Hepatocyte (in vitro differentiated cells): ENCODE measurements around the gene MUC16. TPM values are rescaled to one million over a fixed set of nuclear protein-coding genes. Genes with fewer than 3 reads are reported as not detected.
"Not testable (repeated sequence)": the region's sequence is repeated elsewhere in the genome, so short reads cannot be mapped to it uniquely, and the experiment has no call there.

Experiments used
- DNase-seq: peaks from one replicate; pipeline ENCODE4 v3.0.0-alpha.2; 2016; ENCODE audit warnings: low spot score
- H2AFZ ChIP-seq: fragments of 200-600 bp; sonication (generic); 2 replicates; pipeline ENCODE4 v1.6.0; 2016; ENCODE audit warnings: antibody characterized with exemption, mild to moderate bottlenecking
- H3K27ac ChIP-seq: fragments of 200-600 bp; sonication (generic); 2 replicates; pipeline ENCODE4 v1.5.1; 2016; ENCODE audit warnings: mild to moderate bottlenecking
- H3K27me3 ChIP-seq: fragments of 200-600 bp; sonication (generic); 2 replicates; pipeline ENCODE4 v1.6.1; 2016
- H3K36me3 ChIP-seq: fragments of 200-600 bp; sonication (generic); replicated peaks from 2 replicates; pipeline ENCODE4 v1.5.1; 2016; ENCODE audit warnings: low read depth; ENCODE audit not compliant: insufficient read depth
- H3K4me1 ChIP-seq: fragments of 200-600 bp; sonication (generic); 2 replicates; pipeline ENCODE4 v1.5.1; 2016; ENCODE audit warnings: mild to moderate bottlenecking, moderate library complexity; ENCODE audit not compliant: insufficient read depth
- H3K4me2 ChIP-seq: fragments of 200-600 bp; sonication (generic); 2 replicates; pipeline ENCODE4 v1.6.0; 2016
- H3K4me3 ChIP-seq: fragments of 200-600 bp; sonication (generic); 2 replicates; pipeline ENCODE4 v1.5.1; 2016; ENCODE audit warnings: mild to moderate bottlenecking
- H3K79me2 ChIP-seq: fragments of 200-600 bp; sonication (generic); 2 replicates; pipeline ENCODE4 v1.6.0; 2017; ENCODE audit warnings: mild to moderate bottlenecking
- H3K9me2 ChIP-seq: fragments of 200-600 bp; sonication (generic); replicated peaks from 2 replicates; pipeline ENCODE4 v1.6.0; 2017; ENCODE audit warnings: mild to moderate bottlenecking; ENCODE audit not compliant: insufficient read depth
- H3K9me3 ChIP-seq: fragments of 200-600 bp; sonication (generic); 2 replicates; pipeline ENCODE4 v1.5.1; 2016; ENCODE audit warnings: low read depth, mild to moderate bottlenecking
- H4K20me1 ChIP-seq: fragments of 200-600 bp; sonication (generic); 2 replicates; pipeline ENCODE4 v1.6.0; 2016; ENCODE audit warnings: mild to moderate bottlenecking; ENCODE audit not compliant: insufficient read depth, poor library complexity, severe bottlenecking
- EZH2 ChIP-seq: fragments of 200-600 bp; sonication (generic); IDR thresholded peaks from 2 replicates; pipeline ENCODE4 v1.6.1; 2016; ENCODE audit warnings: antibody characterized with exemption, mild to moderate bottlenecking, borderline replicate concordance
- EZH2phosphoT487 ChIP-seq: fragments of 200-600 bp; sonication (generic); IDR thresholded peaks from one replicate; pipeline ENCODE4 v1.6.1; 2018; ENCODE audit warnings: antibody characterized with exemption, mild to moderate bottlenecking, low read depth, moderate library complexity; ENCODE audit not compliant: unreplicated experiment, severe bottlenecking
- WGBS: methylation state at CpG from one replicate; pipeline ENCODE4 v1.1.6; 2016; ENCODE audit warnings: low lambda C conversion rate; ENCODE audit errors: missing lambda C conversion rate; 5-methylcytosine and 5-hydroxymethylcytosine counted together
- polyA plus RNA-seq: library from polyadenylated mRNA; unstranded; fragments of >200 nt; fragmentation: Nextera tagmentation; extraction: Ambion mirVana; gene quantifications from 2 replicates; pipeline ENCODE4 v1.2.1, GENCODE V29; 2016
- total RNA-seq: library from RNA; depleted of rRNA; stranded (reverse); fragments of >200 nt; gene quantifications from 2 replicates; pipeline ENCODE4 v1.2.3, GENCODE V29; 2014
- TF ChIP-seq, protein P1 (sequence below): fragments of 200-600 bp; sonication (generic); IDR thresholded peaks from 2 replicates; pipeline ENCODE4 v1.5.1; 2016; ENCODE audit warnings: antibody characterized with exemption, mild to moderate bottlenecking; ENCODE audit not compliant: poor library complexity

Gene MUC16
- 2.5 and 3.2 TPM in 2 replicates for total RNA-seq
- polyA plus RNA-seq: 1.3 and 5.6 TPM in 2 replicates

DNA sequence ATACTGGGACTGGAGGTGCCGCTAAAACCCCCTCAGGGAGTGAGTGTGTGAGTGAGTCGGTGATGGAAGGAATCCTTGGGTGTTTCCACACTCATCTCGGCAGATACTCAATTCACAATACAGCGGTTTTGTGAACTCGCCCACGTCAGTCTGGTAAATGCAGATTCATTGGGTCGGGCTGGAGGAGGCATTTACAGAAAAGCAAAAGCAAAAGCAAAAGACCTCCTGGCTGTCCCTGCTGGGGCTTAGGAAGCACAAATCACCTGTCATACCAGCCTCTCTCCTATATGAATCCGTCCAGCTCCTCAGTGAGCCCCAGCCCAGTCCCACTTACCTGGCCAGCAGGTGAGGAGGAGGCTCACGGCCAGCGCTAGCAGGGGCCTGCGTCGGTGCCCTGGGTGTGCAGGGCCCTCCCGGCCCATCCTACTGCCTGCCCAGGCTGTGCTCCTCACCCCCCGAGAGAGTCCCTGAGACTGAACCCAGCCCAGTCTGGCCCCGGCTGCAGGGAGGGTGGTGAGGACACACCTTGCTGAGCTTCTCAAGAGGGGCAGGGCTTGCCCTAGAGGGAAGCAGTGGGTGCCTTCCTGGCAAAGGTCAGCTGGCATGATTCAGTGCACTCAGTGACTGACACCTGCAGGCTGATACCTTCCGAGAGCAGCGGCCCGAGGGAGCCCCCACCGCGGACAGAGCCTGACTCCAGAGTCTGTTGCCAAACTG lies at the start of gene MUC16:
MUC16 (minus strand) TSS at position 475 of the 717 bp plus-strand sequence.
- Histone ChIP-seq H3K4me1 (no peaks in the 10 kb centered on the region), H3K36me3 (no peaks in the 10 kb centered on the region), H3K79me2 (no peaks in the 10 kb centered on the region), H2AFZ (no peak within 1 kb of the TSS), H3K27me3 (no peaks in the 10 kb centered on the region), H3K27ac (no peak within 1 kb of the TSS), H3K4me2 (no peak within 1 kb of the TSS), H3K9me3 (no peaks in the 10 kb centered on the region), H3K4me3 (no peak within 1 kb of the TSS), H3K9me2 (no peaks in the 10 kb centered on the region), H4K20me1 (no peaks in the 10 kb centered on the region)
- 77% methylated on average over 20 of the region's 20 CpGs for WGBS
- TF ChIP-seq, protein P1, sequence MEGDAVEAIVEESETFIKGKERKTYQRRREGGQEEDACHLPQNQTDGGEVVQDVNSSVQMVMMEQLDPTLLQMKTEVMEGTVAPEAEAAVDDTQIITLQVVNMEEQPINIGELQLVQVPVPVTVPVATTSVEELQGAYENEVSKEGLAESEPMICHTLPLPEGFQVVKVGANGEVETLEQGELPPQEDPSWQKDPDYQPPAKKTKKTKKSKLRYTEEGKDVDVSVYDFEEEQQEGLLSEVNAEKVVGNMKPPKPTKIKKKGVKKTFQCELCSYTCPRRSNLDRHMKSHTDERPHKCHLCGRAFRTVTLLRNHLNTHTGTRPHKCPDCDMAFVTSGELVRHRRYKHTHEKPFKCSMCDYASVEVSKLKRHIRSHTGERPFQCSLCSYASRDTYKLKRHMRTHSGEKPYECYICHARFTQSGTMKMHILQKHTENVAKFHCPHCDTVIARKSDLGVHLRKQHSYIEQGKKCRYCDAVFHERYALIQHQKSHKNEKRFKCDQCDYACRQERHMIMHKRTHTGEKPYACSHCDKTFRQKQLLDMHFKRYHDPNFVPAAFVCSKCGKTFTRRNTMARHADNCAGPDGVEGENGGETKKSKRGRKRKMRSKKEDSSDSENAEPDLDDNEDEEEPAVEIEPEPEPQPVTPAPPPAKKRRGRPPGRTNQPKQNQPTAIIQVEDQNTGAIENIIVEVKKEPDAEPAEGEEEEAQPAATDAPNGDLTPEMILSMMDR: no peak
- TF ChIP-seq EZH2phosphoT487 (no peak), EZH2 (no peak)
- no peak for DNase-seq

DNA sequence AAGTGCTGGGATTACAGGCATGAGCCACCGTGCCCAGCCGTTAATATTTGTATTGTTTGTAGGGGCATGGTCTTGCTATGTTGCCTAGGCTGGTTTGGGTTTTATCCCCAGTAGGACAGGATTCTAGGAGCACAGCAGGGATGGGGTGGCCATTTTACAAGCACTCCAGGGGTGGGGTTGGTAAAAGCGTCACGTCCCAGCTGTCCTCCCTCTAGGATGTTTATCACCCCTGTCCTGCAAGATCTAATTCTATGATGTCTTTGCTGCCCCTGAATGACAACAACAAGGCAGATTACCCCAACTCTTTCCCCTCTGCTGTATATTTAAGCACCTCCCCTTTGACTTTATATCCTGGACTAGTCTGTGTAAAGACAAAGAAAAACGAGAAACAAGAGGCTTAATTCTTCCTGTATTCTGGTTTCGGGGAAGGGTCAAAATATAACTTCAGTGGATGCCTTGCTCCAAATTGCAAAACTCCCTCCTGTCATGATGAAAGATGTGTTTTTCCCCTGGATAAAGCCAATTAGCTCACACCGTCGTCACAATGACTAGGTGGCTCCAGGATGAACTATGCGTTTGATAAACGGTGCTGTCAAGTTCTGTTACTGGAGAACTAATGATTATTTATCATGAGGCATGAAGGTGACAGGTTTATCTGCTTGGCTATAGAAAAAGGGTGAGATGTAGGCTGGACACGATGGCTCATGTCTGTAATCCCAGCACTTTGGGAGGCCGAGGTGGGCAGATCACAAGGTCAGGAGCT lies 48.9 kb upstream of the MUC16 start:
- DNase-seq: peak; percentile 16
- Histone ChIP-seq H3K27me3 (no peaks in the 10 kb centered on the region), H3K4me1 (no peaks in the 10 kb centered on the region), H3K27ac (peak overlapping the region; percentile 67), H4K20me1 (no peaks in the 10 kb centered on the region), H3K9me2 (no peaks in the 10 kb centered on the region), H3K4me3 (no peak overlapping the region), H3K4me2 (no peak overlapping the region), H2AFZ (no peak overlapping the region), H3K9me3 (no peaks in the 10 kb centered on the region), H3K36me3 (no peaks in the 10 kb centered on the region), H3K79me2 (no peaks in the 10 kb centered on the region)
- 59% methylated on average over 12 of the region's 12 CpGs for WGBS
- TF ChIP-seq EZH2phosphoT487 (no peak), EZH2 (no peak)
- TF ChIP-seq, protein P1: no peak

DNA sequence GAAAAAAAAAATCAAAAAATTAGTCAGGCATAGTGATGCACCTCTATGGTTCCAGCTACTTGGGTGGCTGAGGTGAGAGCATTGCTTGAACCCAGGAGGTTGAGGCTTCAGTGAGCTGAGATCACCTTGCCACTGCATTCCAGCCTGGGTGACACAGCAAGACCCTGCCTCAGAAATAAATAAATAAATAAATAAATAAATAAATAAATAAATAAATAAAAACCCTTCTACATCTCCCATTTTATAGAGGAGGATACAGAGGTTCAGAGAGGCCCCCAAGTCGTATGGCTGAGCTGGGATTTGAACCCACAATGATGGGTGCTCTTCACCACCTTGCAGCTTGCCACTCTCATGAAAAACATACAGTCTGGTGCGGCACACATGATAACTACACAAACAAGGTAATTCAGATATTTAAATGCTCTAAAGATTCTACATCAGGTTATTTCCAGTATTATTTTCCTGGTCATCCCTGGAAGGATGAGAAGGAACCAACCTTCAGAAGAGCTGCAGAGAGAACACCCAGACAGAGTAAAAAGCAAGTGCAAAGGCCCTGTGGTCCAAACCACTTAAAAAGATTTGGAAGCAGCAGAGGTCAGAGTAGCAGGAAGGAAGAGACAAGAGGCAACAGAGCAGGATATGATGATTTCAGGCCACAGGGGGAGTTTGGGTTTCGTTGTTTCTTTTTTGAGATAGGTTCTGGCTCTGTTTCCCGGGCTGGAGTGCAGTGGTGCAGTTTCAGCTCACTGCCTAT lies 47.5 kb upstream of the MUC16 start:
- H3K36me3 ChIP-seq: no peaks in the 10 kb centered on the region
- no peak overlapping the region for H3K4me3 ChIP-seq
- WGBS: 90% methylated on average over 4 of the region's 4 CpGs
- DNase-seq: no peak
- TF ChIP-seq, protein P1: no peak
- no peak for TF ChIP-seq EZH2phosphoT487
- no peak for TF ChIP-seq EZH2
- no peak overlapping the region for H3K4me2 ChIP-seq
- H3K27me3 ChIP-seq: no peaks in the 10 kb centered on the region
- no peaks in the 10 kb centered on the region for H3K9me2 ChIP-seq
- H3K4me1 ChIP-seq: no peaks in the 10 kb centered on the region
- H3K79me2 ChIP-seq: no peaks in the 10 kb centered on the region
- H3K27ac ChIP-seq: no peak overlapping the region
- no peak overlapping the region for H2AFZ ChIP-seq
- H3K9me3 ChIP-seq: no peaks in the 10 kb centered on the region
- H4K20me1 ChIP-seq: no peaks in the 10 kb centered on the region

DNA sequence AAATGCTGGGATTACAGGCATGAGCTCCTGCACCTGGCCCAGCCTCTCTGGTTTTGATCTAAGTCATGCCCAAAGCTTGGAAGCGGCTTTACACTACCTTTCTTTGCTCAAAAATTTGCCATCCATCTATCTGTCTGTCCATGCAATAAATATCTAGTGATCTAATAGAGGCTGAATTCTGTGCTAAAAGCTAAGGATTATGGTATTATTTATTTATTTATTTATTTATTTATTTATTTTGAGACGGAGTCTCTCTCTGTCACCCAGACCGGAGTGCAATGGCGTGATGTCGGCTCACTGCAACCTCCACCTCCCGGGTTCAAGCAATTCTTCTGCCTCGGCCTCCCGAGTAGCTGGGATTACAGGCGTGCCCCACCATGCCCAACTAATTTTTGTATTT lies 45.9 kb upstream of the MUC16 start:
- not testable (repeated sequence) for H2AFZ ChIP-seq, H3K9me2 ChIP-seq, H4K20me1 ChIP-seq, H3K36me3 ChIP-seq, H3K27me3 ChIP-seq, H3K27ac ChIP-seq, DNase-seq, H3K4me3 ChIP-seq, H3K9me3 ChIP-seq, H3K79me2 ChIP-seq, H3K4me1 ChIP-seq, H3K4me2 ChIP-seq
- 95% methylated on average over 9 of the region's 9 CpGs for WGBS
